Fibroblast of lung (primary cell): ENCODE measurements around the gene ZNF507. TPM values are rescaled to one million over a fixed set of nuclear protein-coding genes. Genes with fewer than 3 reads are reported as not detected.

Source experiments
- DNase-seq, 2 donors: peaks; one replicate each; pipeline versions ENCODE4 v3.0.0 to v3.0.0-alpha.2; 2010; ENCODE audit warnings: low read depth in 2 of 2
- H2AFZ ChIP-seq: 2 replicates; pipeline ENCODE4 v1.5.1; 2012; ENCODE audit warnings: low read length, control low read depth, inconsistent platforms
- H3K27ac ChIP-seq: 2 replicates; pipeline ENCODE4 v1.5.1; 2011; ENCODE audit warnings: low read length, control low read depth; ENCODE audit not compliant: insufficient read depth
- H3K27me3 ChIP-seq: 2 replicates; pipeline ENCODE4 v1.5.1; 2011; ENCODE audit warnings: mild to moderate bottlenecking, low read length; ENCODE audit not compliant: control insufficient read depth, insufficient read depth
- H3K36me3 ChIP-seq: 2 replicates; pipeline ENCODE4 v1.5.1; 2011; ENCODE audit warnings: low read length; ENCODE audit not compliant: control insufficient read depth, insufficient read depth
- H3K4me1 ChIP-seq: 2 replicates; pipeline ENCODE4 v1.5.1; 2011; ENCODE audit warnings: low read length; ENCODE audit not compliant: control insufficient read depth, insufficient read depth; ENCODE audit errors: extremely low read depth
- H3K4me2 ChIP-seq: 2 replicates; pipeline ENCODE4 v1.5.1; 2011; ENCODE audit warnings: low read length, control low read depth; ENCODE audit not compliant: insufficient read depth; ENCODE audit errors: extremely low read depth
- H3K4me3 ChIP-seq, 4 experiments: fragments of 200-600 bp in 1 of 4; sonication (generic) in 1 of 4; replicated peaks in 1 of 4; 2 replicates each; pipeline ENCODE4 v1.5.1; 2011 to 2016; ENCODE audit warnings: low read length in 4 of 4, low read depth in 3 of 4, mild to moderate bottlenecking in 3 of 4, control low read depth in 2 of 4, inconsistent platforms in 1 of 4, mixed read lengths in 1 of 4; ENCODE audit not compliant: insufficient read depth in 1 of 4; ENCODE audit errors: control extremely low read depth in 1 of 4
- H3K79me2 ChIP-seq: 2 replicates; pipeline ENCODE4 v1.5.1; 2012; ENCODE audit warnings: mild to moderate bottlenecking, low read length, inconsistent platforms; ENCODE audit not compliant: control insufficient read depth, insufficient read depth
- H3K9ac ChIP-seq: 2 replicates; pipeline ENCODE4 v1.5.1; 2011; ENCODE audit warnings: mild to moderate bottlenecking, low read length, control low read depth; ENCODE audit not compliant: insufficient read depth
- H3K9me3 ChIP-seq: 2 replicates; pipeline ENCODE4 v1.5.1; 2012; ENCODE audit warnings: low read depth, low read length; ENCODE audit not compliant: control insufficient read depth, insufficient read depth
- H4K20me1 ChIP-seq: 2 replicates; pipeline ENCODE4 v1.5.1; 2011; ENCODE audit warnings: low read length; ENCODE audit not compliant: control insufficient read depth, insufficient read depth; ENCODE audit errors: extremely low read depth
- CTCF ChIP-seq, 2 donors: IDR thresholded peaks in 1 of 2; conservative IDR thresholded peaks in 1 of 2; 1 replicate in 1 of 2; 2 replicates in 1 of 2; pipeline ENCODE4 v1.5.1; 2011 to 2012; ENCODE audit warnings: low read length in 2 of 2, control low read depth in 1 of 2, inconsistent platforms in 1 of 2, low read depth in 1 of 2, mild to moderate bottlenecking in 1 of 2
- EZH2 ChIP-seq: IDR thresholded peaks from 2 replicates; pipeline ENCODE4 v1.5.1; 2012; ENCODE audit warnings: low read length, control low read depth, mild to moderate bottlenecking; ENCODE audit errors: missing control alignments
- polyA plus RNA-seq, 2 donors: library from polyadenylated mRNA; depleted of rRNA in 1 of 2; stranded (reverse) in 1 of 2; unstranded in 1 of 2; fragments of >200 nt; gene quantifications; 2 replicates each; pipeline ENCODE4 v1.2.1, GENCODE V29; 2011 to 2012; ENCODE audit warnings: missing spikeins in 1 of 2
- total RNA-seq: library from RNA; depleted of rRNA; stranded (reverse); fragments of >200 nt; gene quantifications from 2 replicates; pipeline ENCODE4 v1.2.1, GENCODE V29; 2014

The ZNF507 gene
- total and polyA plus RNA-seq, 2 donors (not counting 1 experiment from before 2014, with no cell fraction given): 12.1 to 17.8 TPM

DNA sequence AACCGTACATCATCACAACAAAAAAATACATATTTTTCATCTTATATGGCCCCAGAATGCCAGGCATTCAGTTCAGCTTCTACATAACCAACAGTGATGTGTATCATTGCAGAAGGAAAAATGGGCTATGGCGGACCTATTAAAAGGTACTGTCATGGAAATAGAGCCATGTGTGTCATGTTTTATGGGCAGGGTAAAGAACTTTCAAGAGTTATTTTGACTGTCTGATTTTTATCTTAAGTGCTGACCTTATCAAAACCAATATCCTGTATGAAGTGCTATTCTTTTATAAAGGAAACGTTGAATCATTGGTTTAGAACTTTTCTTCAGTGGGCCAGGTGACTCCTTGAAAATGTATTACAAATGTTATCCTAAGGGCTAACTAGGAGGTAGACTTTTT, 9.9 kb downstream of the ZNF507 start:
- Histone ChIP-seq H3K4me1 (peaks cover 16% of the 10 kb centered on the region), H4K20me1 (peaks cover 1% of the 10 kb centered on the region), H3K36me3 (peaks cover 18% of the 10 kb centered on the region), H3K4me3 (no peak overlapping the region), H2AFZ (no peak overlapping the region), H3K27me3 (no peaks in the 10 kb centered on the region), H3K27ac (no peak overlapping the region), H3K4me2 (no peak overlapping the region), H3K79me2 (peaks cover 26% of the 10 kb centered on the region), H3K9ac (no peak overlapping the region), H3K9me3 (no peaks in the 10 kb centered on the region)
- TF ChIP-seq EZH2 (no peak), CTCF (conservative IDR thresholded peaks at IDR 0.05 in 1 of 2, IDR thresholded peaks at IDR 0.05 in 1 of 2; ENCODE audit: low read depth in 1 of 2, low read length in 2 of 2) (no peak)
- DNase-seq: no peak

DNA sequence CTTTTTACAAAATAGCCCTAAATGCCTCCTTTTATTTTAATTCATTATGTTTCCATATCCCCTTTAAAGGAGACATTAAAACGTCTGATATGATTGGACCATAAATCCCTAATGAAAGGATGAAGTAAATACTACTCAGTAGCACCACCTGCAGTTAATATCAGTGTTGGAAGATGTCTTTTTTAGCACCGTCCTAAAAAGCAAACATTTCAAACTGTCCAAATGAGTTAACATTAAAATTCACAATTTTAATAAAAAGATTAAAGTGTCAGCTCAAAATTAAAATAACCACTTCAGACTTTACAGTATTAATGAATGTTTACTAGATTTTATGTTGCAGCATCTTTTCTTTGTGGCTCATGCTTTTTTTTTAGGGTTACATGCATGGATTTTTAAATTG, 12.3 kb downstream of the ZNF507 start:
- Histone ChIP-seq H3K79me2 (peaks cover 21% of the 10 kb centered on the region), H3K9ac (no peak overlapping the region), H4K20me1 (no peaks in the 10 kb centered on the region), H3K27ac (no peak overlapping the region), H3K4me1 (no peaks in the 10 kb centered on the region), H2AFZ (no peak overlapping the region), H3K27me3 (no peaks in the 10 kb centered on the region), H3K4me3 (no peak overlapping the region), H3K9me3 (no peaks in the 10 kb centered on the region), H3K4me2 (no peak overlapping the region), H3K36me3 (peaks cover 18% of the 10 kb centered on the region)
- peak in 1 of 2 donors; percentile 27 for DNase-seq
- TF ChIP-seq CTCF (conservative IDR thresholded peaks at IDR 0.05 in 1 of 2, IDR thresholded peaks at IDR 0.05 in 1 of 2; ENCODE audit: low read depth in 1 of 2, low read length in 2 of 2) (peak in 1 of 2 donors; percentile 29), EZH2 (no peak)

GRCh38 chr19:32358321-32358720, 12.9 kb downstream of the ZNF507 start:
- Histone ChIP-seq H3K36me3 (peaks cover 14% of the 10 kb centered on the region), H3K27ac (no peak overlapping the region), H3K4me1 (no peaks in the 10 kb centered on the region), H4K20me1 (no peaks in the 10 kb centered on the region), H3K4me3 (no peak overlapping the region), H2AFZ (no peak overlapping the region), H3K4me2 (no peak overlapping the region), H3K9me3 (no peaks in the 10 kb centered on the region), H3K27me3 (no peaks in the 10 kb centered on the region), H3K9ac (no peak overlapping the region), H3K79me2 (peaks cover 18% of the 10 kb centered on the region)
- no peak for DNase-seq
- no peak for TF ChIP-seq EZH2
- TF ChIP-seq CTCF (conservative IDR thresholded peaks at IDR 0.05 in 1 of 2, IDR thresholded peaks at IDR 0.05 in 1 of 2; ENCODE audit: low read depth in 1 of 2, low read length in 2 of 2): no peak
